HEK293 (cell line): Measurements from ENCODE around the gene MSL2.

Experiments used
- GLIS1 ChIP-seq: fragments of 450-650 bp; formaldehyde crosslinking; IDR thresholded peaks from 2 replicates; pipeline ENCODE4 v1.5.1; 2016; ENCODE audit warnings: missing biosample characterization, missing genetic modification characterization
- IKZF3 ChIP-seq: fragments of 450-650 bp; IDR thresholded peaks from 2 replicates; pipeline ENCODE4 v1.5.0; 2018; ENCODE audit warnings: missing biosample characterization, mild to moderate bottlenecking, missing genetic modification characterization, moderate library complexity
- OSR2 ChIP-seq: fragments of 450-650 bp; formaldehyde crosslinking; IDR thresholded peaks from 2 replicates; pipeline ENCODE4 v1.5.1; 2016; ENCODE audit warnings: missing biosample characterization, missing genetic modification characterization
- SALL2 ChIP-seq: fragments of 450-650 bp; formaldehyde crosslinking; IDR thresholded peaks from 2 replicates; pipeline ENCODE4 v1.5.0; 2017; ENCODE audit warnings: missing biosample characterization, mild to moderate bottlenecking, missing genetic modification characterization, borderline replicate concordance
- ZBTB20 ChIP-seq: fragments of 450-650 bp; formaldehyde crosslinking; IDR thresholded peaks from 2 replicates; pipeline ENCODE4 v1.5.1; 2016; ENCODE audit warnings: missing biosample characterization, missing genetic modification characterization
- ZBTB48 ChIP-seq: fragments of 450-650 bp; formaldehyde crosslinking; IDR thresholded peaks from 2 replicates; pipeline ENCODE4 v1.5.1; 2016; ENCODE audit warnings: missing biosample characterization, missing genetic modification characterization
- ZNF112 ChIP-seq: fragments of 450-650 bp; formaldehyde crosslinking; IDR thresholded peaks from 2 replicates; pipeline ENCODE4 v1.5.0; 2017; ENCODE audit warnings: missing biosample characterization, missing genetic modification characterization
- ZNF140 ChIP-seq: fragments of 450-650 bp; formaldehyde crosslinking; IDR thresholded peaks from 2 replicates; pipeline ENCODE4 v1.5.1; 2016; ENCODE audit warnings: missing biosample characterization, missing genetic modification characterization
- ZNF202 ChIP-seq: fragments of 450-650 bp; formaldehyde crosslinking; IDR thresholded peaks from 2 replicates; pipeline ENCODE4 v1.5.1; 2016; ENCODE audit warnings: missing biosample characterization, missing genetic modification characterization, borderline replicate concordance
- ZNF311 ChIP-seq: fragments of 450-650 bp; formaldehyde crosslinking; IDR thresholded peaks from 2 replicates; pipeline ENCODE4 v1.5.1; 2017; ENCODE audit warnings: missing biosample characterization, missing genetic modification characterization, borderline replicate concordance
- ZNF341 ChIP-seq: fragments of 450-650 bp; formaldehyde crosslinking; IDR thresholded peaks from 2 replicates; pipeline ENCODE4; 2016; ENCODE audit warnings: low read depth, missing biosample characterization, missing genetic modification characterization
- ZNF391 ChIP-seq: fragments of 450-650 bp; formaldehyde crosslinking; IDR thresholded peaks from 2 replicates; pipeline ENCODE4 v1.5.1; 2016; ENCODE audit warnings: low read depth, missing biosample characterization, missing genetic modification characterization, borderline replicate concordance
- ZNF585B ChIP-seq: fragments of 450-650 bp; formaldehyde crosslinking; IDR thresholded peaks from 2 replicates; pipeline ENCODE4 v1.5.1; 2016; ENCODE audit warnings: missing biosample characterization, missing genetic modification characterization
- ZNF658 ChIP-seq: fragments of 450-650 bp; formaldehyde crosslinking; IDR thresholded peaks from 2 replicates; pipeline ENCODE4; 2016; ENCODE audit warnings: missing biosample characterization, missing genetic modification characterization
- ZNF660 ChIP-seq: fragments of 450-650 bp; IDR thresholded peaks from 2 replicates; pipeline ENCODE4 v1.5.1; 2018; ENCODE audit warnings: missing biosample characterization, mild to moderate bottlenecking, missing genetic modification characterization
- ZNF76 ChIP-seq: fragments of 450-650 bp; formaldehyde crosslinking; IDR thresholded peaks from 2 replicates; pipeline ENCODE4; 2016; ENCODE audit warnings: low read depth, missing biosample characterization, missing genetic modification characterization, borderline replicate concordance
- ZNF830 ChIP-seq: fragments of 450-650 bp; IDR thresholded peaks from 2 replicates; pipeline ENCODE4 v1.5.0; 2018; ENCODE audit warnings: missing biosample characterization, missing genetic modification characterization, low read depth, mild to moderate bottlenecking, moderate library complexity
- ZSCAN30 ChIP-seq: fragments of 450-650 bp; IDR thresholded peaks from 2 replicates; pipeline ENCODE4 v1.5.1; 2018; ENCODE audit warnings: missing biosample characterization, mild to moderate bottlenecking, missing genetic modification characterization, moderate library complexity
- TF ChIP-seq, protein P1 (sequence below): fragments of 450-650 bp; formaldehyde crosslinking; IDR thresholded peaks from 2 replicates; pipeline ENCODE4 v1.5.1; 2016; ENCODE audit warnings: missing biosample characterization, missing genetic modification characterization, borderline replicate concordance
- TF ChIP-seq, protein P2 (sequence below): fragments of 450-650 bp; formaldehyde crosslinking; IDR thresholded peaks from 2 replicates; pipeline ENCODE4 v1.5.1; 2017; ENCODE audit warnings: missing biosample characterization, missing genetic modification characterization
- TF ChIP-seq, protein P3 (sequence below): fragments of 450-650 bp; formaldehyde crosslinking; IDR thresholded peaks from 2 replicates; pipeline ENCODE4 v1.5.1; 2016; ENCODE audit warnings: missing biosample characterization, missing genetic modification characterization
- TF ChIP-seq, protein P4 (sequence below): fragments of 450-650 bp; formaldehyde crosslinking; IDR thresholded peaks from 2 replicates; pipeline ENCODE4 v1.5.1; 2016; ENCODE audit warnings: missing biosample characterization, missing genetic modification characterization
- TF ChIP-seq, protein P5 (sequence below): fragments of 450-650 bp; formaldehyde crosslinking; IDR thresholded peaks from 2 replicates; pipeline ENCODE4 v1.5.1; 2016; ENCODE audit warnings: missing biosample characterization, missing genetic modification characterization
- TF ChIP-seq, protein P6 (sequence below): fragments of 450-650 bp; formaldehyde crosslinking; IDR thresholded peaks from 2 replicates; pipeline ENCODE4 v1.5.1; 2016; ENCODE audit warnings: missing biosample characterization, missing genetic modification characterization
- TF ChIP-seq, protein P7 (sequence below): fragments of 450-650 bp; formaldehyde crosslinking; IDR thresholded peaks from 2 replicates; pipeline ENCODE4 v1.5.1; 2016; ENCODE audit warnings: missing biosample characterization, missing genetic modification characterization

MSL2 gene

DNA sequence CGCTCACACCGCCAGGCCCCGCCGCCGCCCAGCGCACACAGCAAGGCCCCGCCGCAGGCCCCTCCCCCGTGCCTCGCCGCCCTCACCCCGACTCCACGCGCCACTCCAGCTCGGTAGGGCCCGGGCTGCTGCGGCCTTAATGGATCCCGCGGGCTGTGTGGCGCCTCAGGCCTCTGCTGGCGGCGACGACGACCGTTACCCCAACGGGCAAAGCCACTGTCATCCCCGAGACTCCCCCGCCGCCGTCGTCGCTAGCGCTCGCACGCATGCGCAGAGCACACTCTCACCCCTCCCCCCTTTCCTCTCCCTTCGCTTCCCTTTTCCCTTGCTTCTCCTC is at the start of gene MSL2 (continued):
- TF ChIP-seq, protein P1, sequence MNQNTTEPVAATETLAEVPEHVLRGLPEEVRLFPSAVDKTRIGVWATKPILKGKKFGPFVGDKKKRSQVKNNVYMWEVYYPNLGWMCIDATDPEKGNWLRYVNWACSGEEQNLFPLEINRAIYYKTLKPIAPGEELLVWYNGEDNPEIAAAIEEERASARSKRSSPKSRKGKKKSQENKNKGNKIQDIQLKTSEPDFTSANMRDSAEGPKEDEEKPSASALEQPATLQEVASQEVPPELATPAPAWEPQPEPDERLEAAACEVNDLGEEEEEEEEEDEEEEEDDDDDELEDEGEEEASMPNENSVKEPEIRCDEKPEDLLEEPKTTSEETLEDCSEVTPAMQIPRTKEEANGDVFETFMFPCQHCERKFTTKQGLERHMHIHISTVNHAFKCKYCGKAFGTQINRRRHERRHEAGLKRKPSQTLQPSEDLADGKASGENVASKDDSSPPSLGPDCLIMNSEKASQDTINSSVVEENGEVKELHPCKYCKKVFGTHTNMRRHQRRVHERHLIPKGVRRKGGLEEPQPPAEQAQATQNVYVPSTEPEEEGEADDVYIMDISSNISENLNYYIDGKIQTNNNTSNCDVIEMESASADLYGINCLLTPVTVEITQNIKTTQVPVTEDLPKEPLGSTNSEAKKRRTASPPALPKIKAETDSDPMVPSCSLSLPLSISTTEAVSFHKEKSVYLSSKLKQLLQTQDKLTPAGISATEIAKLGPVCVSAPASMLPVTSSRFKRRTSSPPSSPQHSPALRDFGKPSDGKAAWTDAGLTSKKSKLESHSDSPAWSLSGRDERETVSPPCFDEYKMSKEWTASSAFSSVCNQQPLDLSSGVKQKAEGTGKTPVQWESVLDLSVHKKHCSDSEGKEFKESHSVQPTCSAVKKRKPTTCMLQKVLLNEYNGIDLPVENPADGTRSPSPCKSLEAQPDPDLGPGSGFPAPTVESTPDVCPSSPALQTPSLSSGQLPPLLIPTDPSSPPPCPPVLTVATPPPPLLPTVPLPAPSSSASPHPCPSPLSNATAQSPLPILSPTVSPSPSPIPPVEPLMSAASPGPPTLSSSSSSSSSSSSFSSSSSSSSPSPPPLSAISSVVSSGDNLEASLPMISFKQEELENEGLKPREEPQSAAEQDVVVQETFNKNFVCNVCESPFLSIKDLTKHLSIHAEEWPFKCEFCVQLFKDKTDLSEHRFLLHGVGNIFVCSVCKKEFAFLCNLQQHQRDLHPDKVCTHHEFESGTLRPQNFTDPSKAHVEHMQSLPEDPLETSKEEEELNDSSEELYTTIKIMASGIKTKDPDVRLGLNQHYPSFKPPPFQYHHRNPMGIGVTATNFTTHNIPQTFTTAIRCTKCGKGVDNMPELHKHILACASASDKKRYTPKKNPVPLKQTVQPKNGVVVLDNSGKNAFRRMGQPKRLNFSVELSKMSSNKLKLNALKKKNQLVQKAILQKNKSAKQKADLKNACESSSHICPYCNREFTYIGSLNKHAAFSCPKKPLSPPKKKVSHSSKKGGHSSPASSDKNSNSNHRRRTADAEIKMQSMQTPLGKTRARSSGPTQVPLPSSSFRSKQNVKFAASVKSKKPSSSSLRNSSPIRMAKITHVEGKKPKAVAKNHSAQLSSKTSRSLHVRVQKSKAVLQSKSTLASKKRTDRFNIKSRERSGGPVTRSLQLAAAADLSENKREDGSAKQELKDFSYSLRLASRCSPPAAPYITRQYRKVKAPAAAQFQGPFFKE (tag by site-specific recombination): no peak
- TF ChIP-seq ZNF658 (tag by site-specific recombination): no peak
- peak; percentile 100 for TF ChIP-seq IKZF3 (tag by site-specific recombination)
- TF ChIP-seq ZNF202: no peak
- no peak for TF ChIP-seq ZNF341 (tag by site-specific recombination)
- TF ChIP-seq, protein P2, sequence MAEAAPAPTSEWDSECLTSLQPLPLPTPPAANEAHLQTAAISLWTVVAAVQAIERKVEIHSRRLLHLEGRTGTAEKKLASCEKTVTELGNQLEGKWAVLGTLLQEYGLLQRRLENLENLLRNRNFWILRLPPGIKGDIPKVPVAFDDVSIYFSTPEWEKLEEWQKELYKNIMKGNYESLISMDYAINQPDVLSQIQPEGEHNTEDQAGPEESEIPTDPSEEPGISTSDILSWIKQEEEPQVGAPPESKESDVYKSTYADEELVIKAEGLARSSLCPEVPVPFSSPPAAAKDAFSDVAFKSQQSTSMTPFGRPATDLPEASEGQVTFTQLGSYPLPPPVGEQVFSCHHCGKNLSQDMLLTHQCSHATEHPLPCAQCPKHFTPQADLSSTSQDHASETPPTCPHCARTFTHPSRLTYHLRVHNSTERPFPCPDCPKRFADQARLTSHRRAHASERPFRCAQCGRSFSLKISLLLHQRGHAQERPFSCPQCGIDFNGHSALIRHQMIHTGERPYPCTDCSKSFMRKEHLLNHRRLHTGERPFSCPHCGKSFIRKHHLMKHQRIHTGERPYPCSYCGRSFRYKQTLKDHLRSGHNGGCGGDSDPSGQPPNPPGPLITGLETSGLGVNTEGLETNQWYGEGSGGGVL (tag by site-specific recombination): peak; percentile 63
- peak; percentile 73; the same call in 1 of the 2 replicates for TF ChIP-seq ZNF660 (tag by site-specific recombination)
- TF ChIP-seq ZNF830 (tag by site-specific recombination): no peak
- TF ChIP-seq ZBTB20 (tag by site-specific recombination): no peak
- TF ChIP-seq ZNF391 (tag by site-specific recombination): no peak
- TF ChIP-seq, protein P3, sequence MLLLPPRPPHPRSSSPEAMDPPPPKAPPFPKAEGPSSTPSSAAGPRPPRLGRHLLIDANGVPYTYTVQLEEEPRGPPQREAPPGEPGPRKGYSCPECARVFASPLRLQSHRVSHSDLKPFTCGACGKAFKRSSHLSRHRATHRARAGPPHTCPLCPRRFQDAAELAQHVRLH (tag by site-specific recombination): no peak
- TF ChIP-seq, protein P4, sequence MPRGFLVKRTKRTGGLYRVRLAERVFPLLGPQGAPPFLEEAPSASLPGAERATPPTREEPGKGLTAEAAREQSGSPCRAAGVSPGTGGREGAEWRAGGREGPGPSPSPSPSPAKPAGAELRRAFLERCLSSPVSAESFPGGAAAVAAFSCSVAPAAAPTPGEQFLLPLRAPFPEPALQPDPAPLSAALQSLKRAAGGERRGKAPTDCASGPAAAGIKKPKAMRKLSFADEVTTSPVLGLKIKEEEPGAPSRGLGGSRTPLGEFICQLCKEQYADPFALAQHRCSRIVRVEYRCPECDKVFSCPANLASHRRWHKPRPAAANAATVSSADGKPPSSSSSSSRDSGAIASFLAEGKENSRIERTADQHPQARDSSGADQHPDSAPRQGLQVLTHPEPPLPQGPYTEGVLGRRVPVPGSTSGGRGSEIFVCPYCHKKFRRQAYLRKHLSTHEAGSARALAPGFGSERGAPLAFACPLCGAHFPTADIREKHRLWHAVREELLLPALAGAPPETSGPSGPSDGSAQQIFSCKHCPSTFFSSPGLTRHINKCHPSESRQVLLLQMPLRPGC (tag by site-specific recombination): no peak
- TF ChIP-seq ZNF140 (tag by site-specific recombination): no peak
- TF ChIP-seq ZNF76 (tag by site-specific recombination): peak; percentile 43; the same call in 1 of the 2 replicates
- no peak for TF ChIP-seq ZNF585B
- TF ChIP-seq SALL2 (tag by site-specific recombination): no peak
- no peak; the same call in 1 of the 2 replicates for TF ChIP-seq OSR2 (tag by site-specific recombination)
- TF ChIP-seq, protein P5, sequence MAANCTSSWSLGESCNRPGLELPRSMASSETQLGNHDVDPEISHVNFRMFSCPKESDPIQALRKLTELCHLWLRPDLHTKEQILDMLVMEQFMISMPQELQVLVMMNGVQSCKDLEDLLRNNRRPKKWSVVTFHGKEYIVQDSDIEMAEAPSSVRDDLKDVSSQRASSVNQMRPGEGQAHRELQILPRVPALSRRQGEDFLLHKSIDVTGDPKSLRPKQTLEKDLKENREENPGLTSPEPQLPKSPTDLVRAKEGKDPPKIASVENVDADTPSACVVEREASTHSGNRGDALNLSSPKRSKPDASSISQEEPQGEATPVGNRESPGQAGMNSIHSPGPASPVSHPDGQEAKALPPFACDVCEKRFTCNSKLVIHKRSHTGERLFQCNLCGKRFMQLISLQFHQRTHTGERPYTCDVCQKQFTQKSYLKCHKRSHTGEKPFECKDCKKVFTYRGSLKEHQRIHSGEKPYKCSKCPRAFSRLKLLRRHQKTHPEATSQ: peak; percentile 67; the same call in 1 of the 2 replicates
- no peak for TF ChIP-seq GLIS1 (tag by site-specific recombination)
- TF ChIP-seq ZBTB48 (tag by site-specific recombination): peak; percentile 88; the same call in 1 of the 2 replicates
- TF ChIP-seq, protein P6, sequence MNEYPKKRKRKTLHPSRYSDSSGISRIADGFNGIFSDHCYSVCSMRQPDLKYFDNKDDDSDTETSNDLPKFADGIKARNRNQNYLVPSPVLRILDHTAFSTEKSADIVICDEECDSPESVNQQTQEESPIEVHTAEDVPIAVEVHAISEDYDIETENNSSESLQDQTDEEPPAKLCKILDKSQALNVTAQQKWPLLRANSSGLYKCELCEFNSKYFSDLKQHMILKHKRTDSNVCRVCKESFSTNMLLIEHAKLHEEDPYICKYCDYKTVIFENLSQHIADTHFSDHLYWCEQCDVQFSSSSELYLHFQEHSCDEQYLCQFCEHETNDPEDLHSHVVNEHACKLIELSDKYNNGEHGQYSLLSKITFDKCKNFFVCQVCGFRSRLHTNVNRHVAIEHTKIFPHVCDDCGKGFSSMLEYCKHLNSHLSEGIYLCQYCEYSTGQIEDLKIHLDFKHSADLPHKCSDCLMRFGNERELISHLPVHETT (tag by site-specific recombination): no peak
- TF ChIP-seq ZSCAN30 (tag by site-specific recombination): peak; percentile 66; the same call in 1 of the 2 replicates
- TF ChIP-seq ZNF311 (tag by site-specific recombination): no peak
- no peak for TF ChIP-seq ZNF112 (tag by site-specific recombination)
- TF ChIP-seq, protein P7, sequence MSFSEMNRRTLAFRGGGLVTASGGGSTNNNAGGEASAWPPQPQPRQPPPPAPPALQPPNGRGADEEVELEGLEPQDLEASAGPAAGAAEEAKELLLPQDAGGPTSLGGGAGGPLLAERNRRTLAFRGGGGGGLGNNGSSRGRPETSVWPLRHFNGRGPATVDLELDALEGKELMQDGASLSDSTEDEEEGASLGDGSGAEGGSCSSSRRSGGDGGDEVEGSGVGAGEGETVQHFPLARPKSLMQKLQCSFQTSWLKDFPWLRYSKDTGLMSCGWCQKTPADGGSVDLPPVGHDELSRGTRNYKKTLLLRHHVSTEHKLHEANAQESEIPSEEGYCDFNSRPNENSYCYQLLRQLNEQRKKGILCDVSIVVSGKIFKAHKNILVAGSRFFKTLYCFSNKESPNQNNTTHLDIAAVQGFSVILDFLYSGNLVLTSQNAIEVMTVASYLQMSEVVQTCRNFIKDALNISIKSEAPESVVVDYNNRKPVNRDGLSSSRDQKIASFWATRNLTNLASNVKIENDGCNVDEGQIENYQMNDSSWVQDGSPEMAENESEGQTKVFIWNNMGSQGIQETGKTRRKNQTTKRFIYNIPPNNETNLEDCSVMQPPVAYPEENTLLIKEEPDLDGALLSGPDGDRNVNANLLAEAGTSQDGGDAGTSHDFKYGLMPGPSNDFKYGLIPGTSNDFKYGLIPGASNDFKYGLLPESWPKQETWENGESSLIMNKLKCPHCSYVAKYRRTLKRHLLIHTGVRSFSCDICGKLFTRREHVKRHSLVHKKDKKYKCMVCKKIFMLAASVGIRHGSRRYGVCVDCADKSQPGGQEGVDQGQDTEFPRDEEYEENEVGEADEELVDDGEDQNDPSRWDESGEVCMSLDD (tag by site-specific recombination): peak; percentile 84
